ENCODE data around the gene EQTN.

- TF ChIP-seq POLR2AphosphoS5 (IDR thresholded peaks at IDR 0.05; ENCODE audit: insufficient read depth in 1 of 2, low read depth in 1 of 2) (no peak), CTCF (IDR thresholded peaks at IDR 0.05) (no peak)
Observed at GRCh38 chr9:27344776-27345175, 47.8 kb upstream of the EQTN start.

Measured in vagina (tissue), 2 donors.